ENCODE data around the gene CFAP70.

The CFAP70 gene

GRCh38 chr10:73376679-73377078 lies 18.0 kb upstream of the CFAP70 start:
- Histone ChIP-seq H3K27me3 (ENCODE audit: insufficient read depth, low read depth) (no peaks in the 10 kb centered on the region), H3K36me3 (ENCODE audit: insufficient read depth) (peaks cover 6% of the 10 kb centered on the region; the same call in 1 of the 2 replicates), H2AFZ (ENCODE audit: low read depth) (no peak overlapping the region), H4K20me1 (ENCODE audit: insufficient read depth) (no peaks in the 10 kb centered on the region), H3K9ac (no peak overlapping the region), H3K4me1 (ENCODE audit: low read depth, poor library complexity, severe bottlenecking) (no peaks in the 10 kb centered on the region), H3K27ac (no peak overlapping the region), H3K4me3 (IDR thresholded peaks at IDR 0.05; ENCODE audit: insufficient read depth, low read depth, low read length) (no peak overlapping the region), H3K4me2 (no peak overlapping the region), H3K79me2 (ENCODE audit: insufficient read depth, low read depth) (no peaks in the 10 kb centered on the region)
- TF ChIP-seq CTCF (conservative IDR thresholded peaks at IDR 0.05; ENCODE audit: low read depth, low read length): no peak

GRCh38 chr10:73368238-73368637 lies 9.6 kb upstream of the CFAP70 start:
- no peak overlapping the region for H2AFZ ChIP-seq (ENCODE audit: low read depth)
- no peak overlapping the region for H3K9ac ChIP-seq
- H3K27ac ChIP-seq: no peak overlapping the region
- H3K4me3 ChIP-seq (IDR thresholded peaks at IDR 0.05; ENCODE audit: insufficient read depth, low read depth, low read length): no peak overlapping the region
- no peaks in the 10 kb centered on the region for H3K27me3 ChIP-seq (ENCODE audit: insufficient read depth, low read depth)
- no peak for TF ChIP-seq CTCF (conservative IDR thresholded peaks at IDR 0.05; ENCODE audit: low read depth, low read length)
- H4K20me1 ChIP-seq (ENCODE audit: insufficient read depth): no peaks in the 10 kb centered on the region
- H3K36me3 ChIP-seq (ENCODE audit: insufficient read depth): no peaks in the 10 kb centered on the region
- H3K79me2 ChIP-seq (ENCODE audit: insufficient read depth, low read depth): no peaks in the 10 kb centered on the region
- H3K4me2 ChIP-seq: no peak overlapping the region
- H3K4me1 ChIP-seq (ENCODE audit: low read depth, poor library complexity, severe bottlenecking): no peaks in the 10 kb centered on the region

- no peak overlapping the region for H3K27ac ChIP-seq
- no peaks in the 10 kb centered on the region for H3K36me3 ChIP-seq (ENCODE audit: insufficient read depth)
- no peak overlapping the region for H2AFZ ChIP-seq (ENCODE audit: low read depth)
- no peaks in the 10 kb centered on the region for H3K27me3 ChIP-seq (ENCODE audit: insufficient read depth, low read depth)
- no peaks in the 10 kb centered on the region for H3K79me2 ChIP-seq (ENCODE audit: insufficient read depth, low read depth)
- H3K9ac ChIP-seq: no peak overlapping the region
- H3K4me3 ChIP-seq (IDR thresholded peaks at IDR 0.05; ENCODE audit: insufficient read depth, low read depth, low read length): no peak overlapping the region
- no peak for TF ChIP-seq CTCF (conservative IDR thresholded peaks at IDR 0.05; ENCODE audit: low read depth, low read length)
- no peaks in the 10 kb centered on the region for H3K4me1 ChIP-seq (ENCODE audit: low read depth, poor library complexity, severe bottlenecking)
- H4K20me1 ChIP-seq (ENCODE audit: insufficient read depth): no peaks in the 10 kb centered on the region
- no peak overlapping the region for H3K4me2 ChIP-seq
Observed at GRCh38 chr10:73366381-73367298, 8.0 kb upstream of the CFAP70 start.

- Histone ChIP-seq H4K20me1 (ENCODE audit: insufficient read depth) (no peaks in the 10 kb centered on the region), H3K79me2 (ENCODE audit: insufficient read depth, low read depth) (no peaks in the 10 kb centered on the region), H2AFZ (ENCODE audit: low read depth) (no peak overlapping the region), H3K4me2 (no peak overlapping the region), H3K4me3 (IDR thresholded peaks at IDR 0.05; ENCODE audit: insufficient read depth, low read depth, low read length) (no peak overlapping the region), H3K27ac (no peak overlapping the region), H3K4me1 (ENCODE audit: low read depth, poor library complexity, severe bottlenecking) (no peaks in the 10 kb centered on the region), H3K27me3 (ENCODE audit: insufficient read depth, low read depth) (no peaks in the 10 kb centered on the region), H3K36me3 (ENCODE audit: insufficient read depth) (no peaks in the 10 kb centered on the region), H3K9ac (no peak overlapping the region)
- no peak for TF ChIP-seq CTCF (conservative IDR thresholded peaks at IDR 0.05; ENCODE audit: low read depth, low read length)
Observed at GRCh38 chr10:73364964-73365363, 6.3 kb upstream of the CFAP70 start.

All from KMS-11 (cell line).